Measurements from ENCODE around the gene UBA6. TPM values are rescaled to one million over a fixed set of nuclear protein-coding genes. Genes with fewer than 3 reads are reported as not detected.

Gene UBA6
- total RNA-seq, 1 experiment from 2014 or later, result 81.5 TPM

DNA sequence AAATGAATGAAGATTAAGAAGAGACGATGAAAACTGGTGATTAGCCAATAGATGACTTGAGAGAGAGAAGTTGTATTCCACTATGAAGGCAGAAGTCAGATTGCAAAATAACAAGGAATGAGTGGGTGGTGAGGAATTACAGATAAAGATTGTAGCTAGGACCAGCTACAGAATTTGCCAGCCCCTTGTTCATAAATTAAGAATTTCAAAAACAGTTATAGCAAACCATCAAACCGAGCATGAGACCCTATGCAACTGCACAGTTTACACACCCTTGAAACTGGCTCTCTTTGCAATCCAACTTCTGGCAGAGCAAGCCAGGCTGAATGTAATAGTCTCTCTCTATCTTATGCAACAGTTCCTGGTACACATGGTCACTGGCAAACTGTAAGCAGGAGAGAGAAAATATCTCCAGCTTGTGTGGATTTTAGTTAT, 107.2 kb downstream of the UBA6 start:
- ATAC-seq (no peak), DNase-seq (ENCODE audit: low spot score) (no peak)
- peaks cover 10% of the 10 kb centered on the region for H3K4me1 Mint-ChIP-seq
- ChIA-PET POLR2A (no interaction called here), CTCF (no interaction called here)
- peaks cover 27% of the 10 kb centered on the region for H3K36me3 Mint-ChIP-seq
- no peak overlapping the region for H3K27ac Mint-ChIP-seq
- no peak overlapping the region for H3K4me3 Mint-ChIP-seq
- peaks cover 5% of the 10 kb centered on the region; the same call in 1 of the 2 replicates for H3K27me3 Mint-ChIP-seq (ENCODE audit: low read depth)
- TF ChIP-seq, protein P1, sequence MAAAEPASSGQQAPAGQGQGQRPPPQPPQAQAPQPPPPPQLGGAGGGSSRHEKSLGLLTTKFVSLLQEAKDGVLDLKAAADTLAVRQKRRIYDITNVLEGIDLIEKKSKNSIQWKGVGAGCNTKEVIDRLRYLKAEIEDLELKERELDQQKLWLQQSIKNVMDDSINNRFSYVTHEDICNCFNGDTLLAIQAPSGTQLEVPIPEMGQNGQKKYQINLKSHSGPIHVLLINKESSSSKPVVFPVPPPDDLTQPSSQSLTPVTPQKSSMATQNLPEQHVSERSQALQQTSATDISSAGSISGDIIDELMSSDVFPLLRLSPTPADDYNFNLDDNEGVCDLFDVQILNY (CRISPR knock-in tag; IDR thresholded peaks at IDR 0.05), result no peak
- no peak for TF ChIP-seq TEAD1 (CRISPR knock-in tag; IDR thresholded peaks at IDR 0.05)
- TF ChIP-seq ZNF671 (CRISPR knock-in tag; IDR thresholded peaks at IDR 0.05), result no peak
- no peak for TF ChIP-seq ZNF416 (CRISPR knock-in tag; IDR thresholded peaks at IDR 0.05)
- TF ChIP-seq MXD4 (CRISPR knock-in tag; IDR thresholded peaks at IDR 0.05; ENCODE audit: borderline replicate concordance), result no peak
- TF ChIP-seq, protein P2, sequence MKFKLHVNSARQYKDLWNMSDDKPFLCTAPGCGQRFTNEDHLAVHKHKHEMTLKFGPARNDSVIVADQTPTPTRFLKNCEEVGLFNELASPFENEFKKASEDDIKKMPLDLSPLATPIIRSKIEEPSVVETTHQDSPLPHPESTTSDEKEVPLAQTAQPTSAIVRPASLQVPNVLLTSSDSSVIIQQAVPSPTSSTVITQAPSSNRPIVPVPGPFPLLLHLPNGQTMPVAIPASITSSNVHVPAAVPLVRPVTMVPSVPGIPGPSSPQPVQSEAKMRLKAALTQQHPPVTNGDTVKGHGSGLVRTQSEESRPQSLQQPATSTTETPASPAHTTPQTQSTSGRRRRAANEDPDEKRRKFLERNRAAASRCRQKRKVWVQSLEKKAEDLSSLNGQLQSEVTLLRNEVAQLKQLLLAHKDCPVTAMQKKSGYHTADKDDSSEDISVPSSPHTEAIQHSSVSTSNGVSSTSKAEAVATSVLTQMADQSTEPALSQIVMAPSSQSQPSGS (CRISPR knock-in tag; IDR thresholded peaks at IDR 0.05; ENCODE audit: borderline replicate concordance, low read depth), result no peak
- TF ChIP-seq SP1 (CRISPR knock-in tag; conservative IDR thresholded peaks at IDR 0.05), result no peak
- TF ChIP-seq ZNF396 (CRISPR knock-in tag; IDR thresholded peaks at IDR 0.05; ENCODE audit: borderline replicate concordance), result no peak
- peaks cover 33% of the 10 kb centered on the region for H3K9me3 Mint-ChIP-seq

DNA sequence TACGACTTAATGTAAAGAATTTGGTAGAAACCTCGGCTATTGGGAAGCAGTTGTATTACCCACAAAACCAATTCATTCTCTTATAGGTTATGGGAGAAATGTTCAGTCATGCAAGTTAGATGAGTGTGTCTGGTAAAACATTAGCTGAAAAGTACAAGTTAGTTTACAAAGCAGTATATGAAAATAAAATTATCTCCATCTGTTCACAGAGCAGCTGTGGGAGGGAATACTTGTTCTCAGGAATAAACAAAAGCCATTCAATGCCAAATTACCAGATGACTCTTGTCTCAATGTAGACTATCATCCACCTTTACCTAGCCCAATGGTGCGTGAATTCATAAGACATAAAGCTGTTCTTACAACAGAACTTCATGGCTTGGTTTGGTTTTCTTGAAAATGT, 113.8 kb downstream of the UBA6 start:
- no peak overlapping the region for H3K4me3 Mint-ChIP-seq
- TF ChIP-seq, protein P2 (CRISPR knock-in tag; IDR thresholded peaks at IDR 0.05; ENCODE audit: borderline replicate concordance, low read depth), result no peak
- H3K27ac Mint-ChIP-seq, result no peak overlapping the region
- CTCF ChIA-PET, result no interaction called here
- no peaks in the 10 kb centered on the region for H3K4me1 Mint-ChIP-seq
- no peaks in the 10 kb centered on the region for H3K27me3 Mint-ChIP-seq (ENCODE audit: low read depth)
- H3K36me3 Mint-ChIP-seq, result no peaks in the 10 kb centered on the region
- DNase-seq (ENCODE audit: low spot score) (no peak), ATAC-seq (no peak)
- POLR2A ChIA-PET, result no interaction called here
- H3K9me3 Mint-ChIP-seq, result no peaks in the 10 kb centered on the region

DNA sequence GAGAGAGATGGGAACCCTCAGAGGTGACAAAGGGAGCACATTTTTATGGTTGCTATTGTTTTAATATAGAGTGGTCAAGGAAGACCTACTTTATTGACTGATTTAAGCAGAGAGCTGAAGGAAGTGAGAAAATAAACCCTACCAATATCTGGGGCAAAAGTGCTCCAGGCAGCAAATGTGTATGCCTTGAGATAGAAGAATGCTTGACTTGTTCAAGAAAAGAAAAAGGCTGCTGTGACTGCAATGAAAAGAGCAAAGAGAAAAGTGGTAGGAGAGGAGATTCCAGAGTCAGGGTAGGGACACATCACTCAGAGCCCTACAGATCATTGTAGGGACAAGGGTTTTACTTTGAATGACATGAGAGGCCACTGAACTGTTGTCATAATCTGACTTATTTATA, 116.5 kb downstream of the UBA6 start:
- Mint-ChIP-seq H3K36me3 (no peaks in the 10 kb centered on the region), H3K27me3 (ENCODE audit: low read depth) (no peaks in the 10 kb centered on the region), H3K4me1 (no peaks in the 10 kb centered on the region), H3K9me3 (no peaks in the 10 kb centered on the region), H3K27ac (no peak overlapping the region), H3K4me3 (no peak overlapping the region)
- TF ChIP-seq, protein P3, sequence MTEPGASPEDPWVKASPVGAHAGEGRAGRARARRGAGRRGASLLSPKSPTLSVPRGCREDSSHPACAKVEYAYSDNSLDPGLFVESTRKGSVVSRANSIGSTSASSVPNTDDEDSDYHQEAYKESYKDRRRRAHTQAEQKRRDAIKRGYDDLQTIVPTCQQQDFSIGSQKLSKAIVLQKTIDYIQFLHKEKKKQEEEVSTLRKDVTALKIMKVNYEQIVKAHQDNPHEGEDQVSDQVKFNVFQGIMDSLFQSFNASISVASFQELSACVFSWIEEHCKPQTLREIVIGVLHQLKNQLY (CRISPR knock-in tag; IDR thresholded peaks at IDR 0.05), result no peak
- TF ChIP-seq, protein P4, sequence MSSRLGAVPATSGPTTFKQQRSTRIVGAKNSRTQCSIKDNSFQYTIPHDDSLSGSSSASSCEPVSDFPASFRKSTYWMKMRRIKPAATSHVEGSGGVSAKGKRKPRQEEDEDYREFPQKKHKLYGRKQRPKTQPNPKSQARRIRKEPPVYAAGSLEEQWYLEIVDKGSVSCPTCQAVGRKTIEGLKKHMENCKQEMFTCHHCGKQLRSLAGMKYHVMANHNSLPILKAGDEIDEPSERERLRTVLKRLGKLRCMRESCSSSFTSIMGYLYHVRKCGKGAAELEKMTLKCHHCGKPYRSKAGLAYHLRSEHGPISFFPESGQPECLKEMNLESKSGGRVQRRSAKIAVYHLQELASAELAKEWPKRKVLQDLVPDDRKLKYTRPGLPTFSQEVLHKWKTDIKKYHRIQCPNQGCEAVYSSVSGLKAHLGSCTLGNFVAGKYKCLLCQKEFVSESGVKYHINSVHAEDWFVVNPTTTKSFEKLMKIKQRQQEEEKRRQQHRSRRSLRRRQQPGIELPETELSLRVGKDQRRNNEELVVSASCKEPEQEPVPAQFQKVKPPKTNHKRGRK (CRISPR knock-in tag; IDR thresholded peaks at IDR 0.05; ENCODE audit: borderline replicate concordance), result no peak
- TF ChIP-seq NFYB (CRISPR knock-in tag; conservative IDR thresholded peaks at IDR 0.05; ENCODE audit: low read depth) (no peak), NR2C2 (CRISPR knock-in tag; IDR thresholded peaks at IDR 0.05) (no peak), OVOL2 (CRISPR knock-in tag; IDR thresholded peaks at IDR 0.05; ENCODE audit: borderline replicate concordance) (no peak), MYBL2 (CRISPR knock-in tag; IDR thresholded peaks at IDR 0.05) (no peak), KAT7 (CRISPR knock-in tag; IDR thresholded peaks at IDR 0.05; ENCODE audit: borderline replicate concordance) (no peak), NR3C1 (CRISPR knock-in tag; conservative IDR thresholded peaks at IDR 0.05; ENCODE audit: low read depth) (no peak)
- TF ChIP-seq, protein P5, sequence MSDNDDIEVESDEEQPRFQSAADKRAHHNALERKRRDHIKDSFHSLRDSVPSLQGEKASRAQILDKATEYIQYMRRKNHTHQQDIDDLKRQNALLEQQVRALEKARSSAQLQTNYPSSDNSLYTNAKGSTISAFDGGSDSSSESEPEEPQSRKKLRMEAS (CRISPR knock-in tag; IDR thresholded peaks at IDR 0.05), result no peak
- POLR2A ChIA-PET, result no interaction called here
- no peak for ATAC-seq
- DNase-seq (ENCODE audit: low spot score), result no peak
- CTCF ChIA-PET, result no interaction called here
